Measurements from ENCODE around the gene DMRT3.

The DMRT3 gene

GRCh38 chr9:976258-976942 is at the start of gene DMRT3:
Gene DMRT3 (plus strand): TSS chr9:976655. CDS start chr9:977002, 347 bp downstream.
- DNase-seq (ENCODE audit: low spot score) (peak; percentile 60), FAIRE-seq (no peak)

DNA sequence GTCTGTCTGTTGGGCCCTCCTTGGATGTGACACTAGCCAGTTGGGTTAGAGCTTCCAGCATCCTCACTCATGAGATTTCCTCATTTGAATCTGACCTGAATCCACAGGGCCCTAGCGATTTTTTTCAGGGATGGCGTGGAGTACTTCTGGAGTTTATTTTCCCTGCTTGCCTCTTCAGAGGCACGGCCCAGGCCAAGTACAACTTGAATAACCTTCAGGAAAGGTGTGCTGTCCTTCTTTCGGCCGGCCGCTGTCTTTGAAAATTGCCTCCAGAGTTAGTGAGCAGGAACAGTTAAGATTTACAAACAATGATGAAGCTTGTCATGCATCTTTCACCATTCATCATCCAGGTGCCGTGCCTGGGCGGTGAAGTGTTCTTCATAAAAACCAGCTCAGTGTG is 49.5 kb upstream of the DMRT3 start:
- DNase-seq (ENCODE audit: low spot score) (no peak), FAIRE-seq (no peak)

DNA sequence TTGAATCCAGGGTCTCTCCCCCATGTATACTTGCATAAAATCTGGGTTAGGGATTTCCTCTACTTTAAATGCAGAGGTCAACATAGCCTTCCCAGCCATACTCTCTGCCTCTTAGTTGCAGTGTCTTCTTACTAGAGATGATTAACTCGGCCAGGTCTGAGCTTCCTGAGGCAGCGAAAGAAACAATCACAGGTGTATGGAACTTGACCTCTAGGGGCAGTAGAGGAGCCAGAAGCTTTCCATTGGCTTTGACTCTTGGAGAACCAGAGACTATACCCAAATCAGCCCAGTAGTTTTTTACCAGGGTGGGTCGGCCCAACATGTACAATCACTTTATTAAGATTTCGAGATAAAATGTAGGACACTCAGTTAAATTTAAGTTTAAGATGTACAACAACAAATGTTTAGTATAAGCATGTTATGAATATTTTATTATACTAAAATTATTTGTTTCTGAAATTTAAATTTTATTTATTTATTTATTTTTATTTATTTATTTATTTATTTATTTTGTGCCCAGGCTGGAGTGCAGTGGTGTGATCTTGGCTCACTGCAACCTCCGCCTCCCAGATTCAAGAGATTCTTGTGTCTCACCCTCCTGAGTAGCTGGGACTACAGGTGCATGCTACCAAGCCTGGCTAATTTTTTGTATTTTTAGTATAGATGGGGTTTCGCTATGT is 48.0 kb upstream of the DMRT3 start:
- FAIRE-seq (no peak), DNase-seq (ENCODE audit: low spot score) (peak; percentile 9)

- DNase-seq (ENCODE audit: low spot score) = no peak
- FAIRE-seq = no peak
These were observed 46.7 kb upstream of the DMRT3 start for GRCh38 chr9:929719-930118.

DNA sequence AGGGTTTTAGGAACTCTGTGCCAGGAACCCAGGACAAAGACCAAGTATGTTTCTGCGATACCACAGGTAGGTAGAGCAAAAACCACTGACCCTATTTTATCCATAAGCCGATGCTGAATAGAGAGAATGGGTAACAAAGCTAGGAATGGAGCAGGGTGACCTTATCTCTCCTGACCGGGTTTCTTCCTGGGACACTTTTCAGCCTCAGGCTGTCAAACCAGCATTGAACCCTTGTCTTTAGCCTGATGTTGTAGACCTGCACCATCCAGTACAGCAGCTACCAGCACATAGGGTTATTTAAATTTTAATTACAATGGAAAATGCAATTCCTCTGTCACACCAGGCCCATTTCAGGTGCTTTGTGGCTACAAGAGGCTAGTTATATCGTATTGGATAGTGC is 43.1 kb upstream of the DMRT3 start:
- no peak for FAIRE-seq
- DNase-seq (ENCODE audit: low spot score) = no peak

DNA sequence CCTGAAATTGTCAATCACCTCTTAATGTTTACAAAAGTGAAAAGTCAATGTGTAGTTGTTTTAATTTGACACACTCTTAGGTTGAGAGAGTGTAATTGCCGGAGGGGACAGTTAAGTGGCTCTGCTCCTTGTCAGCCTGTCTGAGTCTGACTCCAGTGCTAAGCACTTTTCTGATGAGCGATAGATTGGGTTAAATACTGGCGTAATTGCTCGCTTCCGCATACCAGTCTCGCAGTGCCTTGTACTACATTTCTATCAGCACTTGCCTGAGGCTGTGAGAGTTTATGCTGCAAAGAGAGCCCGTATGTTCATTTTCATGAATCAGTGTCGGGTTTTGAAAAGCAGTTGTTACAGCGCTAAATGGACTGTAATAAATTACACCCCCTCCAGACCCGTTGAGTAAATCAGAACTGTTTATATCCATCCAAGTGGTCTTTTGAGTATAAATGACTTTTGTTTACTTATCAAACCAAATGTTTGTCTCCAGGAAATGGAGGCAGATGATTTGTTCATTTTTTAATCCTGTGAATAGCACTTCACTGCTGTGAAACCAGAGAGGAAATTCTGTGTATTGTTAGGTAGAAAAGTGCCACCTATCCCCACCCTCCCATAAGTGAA is 41.0 kb upstream of the DMRT3 start:
- no peak for DNase-seq (ENCODE audit: low spot score)
- FAIRE-seq = no peak

DNA sequence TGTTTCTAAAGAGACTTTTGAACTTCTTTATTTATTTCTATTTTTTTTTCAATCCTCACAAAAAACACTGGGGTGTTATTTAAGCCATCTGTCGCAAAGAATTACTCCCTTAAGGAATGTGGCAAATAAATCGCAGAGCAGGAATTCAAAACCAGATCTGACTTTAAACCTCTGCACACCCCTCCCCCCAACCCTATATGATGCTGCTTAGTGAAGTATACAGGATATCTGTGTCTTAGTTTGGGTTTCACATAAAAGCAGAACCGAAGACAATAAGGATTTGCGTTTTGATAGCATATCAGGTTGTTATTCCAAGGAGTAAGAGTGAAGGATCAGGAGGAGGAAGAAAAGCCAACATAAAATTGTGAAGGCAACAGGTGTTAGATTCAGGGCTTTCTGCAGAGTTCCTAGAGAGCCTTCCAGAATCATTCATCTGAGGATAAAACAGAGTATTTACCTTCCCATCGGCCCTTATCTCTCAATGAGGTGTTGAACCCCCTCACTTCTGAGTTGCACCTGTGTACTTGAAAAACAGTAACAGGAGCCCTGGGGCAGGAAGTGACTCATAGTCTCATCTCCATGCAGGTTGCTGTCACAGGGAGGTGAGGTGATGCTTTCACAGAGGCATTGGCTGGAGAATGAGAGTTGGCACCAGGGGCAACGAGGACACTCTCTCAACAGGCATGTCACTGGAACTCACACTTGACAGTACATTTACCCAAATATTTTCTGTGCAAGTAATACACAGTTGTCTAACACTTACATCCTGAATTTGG is 33.5 kb upstream of the DMRT3 start:
- no peak for FAIRE-seq
- peak; percentile 7 for DNase-seq (ENCODE audit: low spot score)

DNA sequence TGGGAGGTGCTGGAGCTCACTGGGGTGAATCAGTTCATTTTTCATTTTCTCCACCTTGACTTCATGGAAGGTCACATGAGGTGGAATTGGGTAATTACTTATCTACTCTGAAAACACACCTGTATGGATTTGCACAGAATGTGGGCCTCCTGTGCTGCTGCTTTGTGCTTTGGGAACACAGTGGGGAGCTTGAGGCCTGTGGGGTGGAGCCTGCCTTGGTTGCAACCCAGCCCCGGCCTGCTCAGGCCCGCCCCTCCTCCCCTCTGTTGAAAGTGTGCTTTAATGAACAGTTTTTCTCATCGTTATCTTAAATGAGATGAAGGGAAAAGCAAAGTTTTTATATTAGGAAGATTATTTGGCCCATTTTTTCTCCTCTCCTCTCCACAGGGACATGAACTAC is 28.5 kb upstream of the DMRT3 start:
- DNase-seq (ENCODE audit: low spot score) = no peak
- no peak for FAIRE-seq

DNA sequence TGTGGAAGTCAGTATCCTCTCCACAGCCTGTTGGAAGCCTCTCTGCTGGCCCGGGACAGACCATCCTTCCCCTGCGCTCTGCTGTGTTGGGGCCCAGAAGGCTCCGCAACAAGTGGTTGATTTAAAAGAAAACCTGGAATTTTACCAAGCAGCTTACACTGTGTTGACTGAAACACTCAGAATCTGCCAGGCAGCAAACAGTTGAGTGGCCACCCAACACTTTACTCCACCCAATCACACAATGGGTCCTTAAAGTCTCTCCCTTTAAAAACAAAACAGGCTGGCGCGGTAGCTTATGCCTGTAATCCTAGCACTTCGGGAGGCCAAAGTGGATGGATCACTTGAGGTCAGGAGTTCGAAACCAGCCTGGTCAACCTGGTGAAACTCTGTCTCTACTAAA is 28.0 kb upstream of the DMRT3 start:
- no peak for FAIRE-seq
- DNase-seq (ENCODE audit: low spot score) = no peak

DNA sequence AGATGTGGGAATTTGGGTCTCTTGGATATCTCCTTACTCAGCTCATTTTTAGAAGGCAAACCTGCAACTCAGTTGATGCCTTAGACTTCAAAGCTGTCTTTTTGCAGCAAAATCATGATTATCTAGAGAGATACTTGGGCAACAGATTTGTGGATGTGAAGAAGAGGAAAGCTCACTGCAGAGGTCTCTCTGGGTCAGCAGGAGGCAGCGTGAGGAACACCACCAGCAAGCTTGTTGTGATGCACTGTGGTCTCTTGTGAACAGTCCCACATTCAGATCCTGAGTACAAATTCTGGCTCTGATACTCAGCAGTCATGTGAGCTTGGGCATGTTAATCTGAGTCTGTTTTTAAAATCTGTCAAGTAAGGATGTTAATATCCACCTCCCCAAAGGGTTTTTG is 26.3 kb upstream of the DMRT3 start:
- no peak for FAIRE-seq
- DNase-seq (ENCODE audit: low spot score) = no peak

- DNase-seq (ENCODE audit: low spot score) (no peak), FAIRE-seq (no peak)
These were observed 23.9 kb upstream of the DMRT3 start for GRCh38 chr9:952546-952945.

DNA sequence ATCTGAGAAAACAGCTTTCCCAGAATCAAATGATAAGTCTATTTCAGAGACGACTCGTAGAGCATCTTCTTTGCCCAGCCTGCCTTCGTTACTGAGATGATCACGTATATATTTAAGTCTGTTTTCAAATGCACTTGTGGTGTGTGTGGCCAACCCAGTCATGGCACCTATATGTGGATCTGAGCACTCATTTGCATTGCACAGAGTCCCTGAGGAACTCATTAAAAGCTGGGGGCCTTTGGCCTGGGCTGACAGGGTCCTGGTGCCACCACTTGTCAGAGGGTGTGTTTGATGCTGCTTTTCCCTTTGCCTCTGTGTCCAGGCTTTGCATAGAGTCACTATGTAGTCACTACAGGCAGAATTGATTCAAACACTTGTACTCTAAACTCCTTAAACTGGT is 17.4 kb upstream of the DMRT3 start:
- no peak for DNase-seq (ENCODE audit: low spot score)
- no peak for FAIRE-seq

DNA sequence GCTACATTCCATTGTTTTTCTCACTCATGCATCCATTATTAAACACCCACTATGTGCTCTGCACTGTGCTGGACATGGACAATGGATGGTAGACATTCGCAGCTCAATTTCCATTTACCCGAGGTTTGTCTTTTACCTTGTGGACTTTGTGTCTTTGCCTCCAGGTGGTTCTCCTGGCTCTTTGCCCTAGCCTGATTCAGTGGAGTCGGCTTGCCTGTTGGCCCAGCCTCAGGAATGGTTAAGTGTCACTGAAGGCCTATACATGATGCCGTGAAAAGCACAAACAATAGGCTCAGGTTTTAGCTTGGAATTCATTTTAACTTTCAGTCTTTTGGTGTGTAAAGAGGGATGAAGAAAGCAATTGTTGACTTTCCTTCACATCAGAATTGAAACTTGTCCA is 16.5 kb upstream of the DMRT3 start:
- no peak for DNase-seq (ENCODE audit: low spot score)
- no peak for FAIRE-seq

GRCh38 chr9:962023-962422 is 14.4 kb upstream of the DMRT3 start:
- FAIRE-seq (no peak), DNase-seq (ENCODE audit: low spot score) (no peak)

DNA sequence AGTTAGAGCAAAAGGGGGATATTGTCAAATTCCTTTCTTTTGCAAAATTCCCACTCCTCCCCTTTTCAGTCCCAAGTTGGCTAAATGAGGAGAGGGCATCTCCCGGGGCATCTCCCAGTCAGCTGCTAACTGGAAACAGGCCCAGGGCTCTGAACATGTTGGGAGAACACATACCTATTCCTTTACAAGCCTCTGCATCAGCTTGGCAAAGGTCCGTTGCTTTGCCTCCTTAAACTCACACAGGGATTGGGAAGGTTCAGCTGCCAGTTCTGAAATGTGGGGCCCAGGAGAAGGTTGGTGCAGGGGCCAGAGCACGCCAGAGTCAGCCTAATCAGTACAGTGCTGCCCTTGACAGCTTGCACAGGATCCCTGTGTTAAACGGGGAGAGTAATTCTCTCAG is 11.0 kb upstream of the DMRT3 start:
- no peak for FAIRE-seq

DNA sequence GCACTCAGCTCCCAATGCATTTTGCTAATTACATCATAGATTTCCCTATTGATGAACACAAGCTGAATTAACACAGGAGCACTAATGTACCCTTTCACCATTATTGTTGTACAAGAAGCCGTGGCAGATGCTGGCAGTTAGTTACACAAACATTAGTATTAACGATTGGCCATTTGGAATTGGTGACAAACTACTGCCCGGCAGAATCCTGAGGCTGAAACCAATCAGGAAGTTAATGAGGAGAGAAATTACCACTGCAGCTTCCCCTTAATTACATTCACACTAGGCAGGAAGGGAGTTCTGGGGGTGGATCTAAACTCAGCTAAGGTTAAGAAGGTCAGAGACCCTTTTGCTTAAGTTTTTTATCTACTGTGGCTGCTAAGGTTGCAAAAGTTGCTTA is 9.6 kb upstream of the DMRT3 start:
- no peak for FAIRE-seq

More for the DNA sequence above, 11.0 kb upstream of the DMRT3 start:
- DNase-seq (ENCODE audit: low spot score) = no peak

GRCh38 chr9:967436-967835 is 9.0 kb upstream of the DMRT3 start:
- no peak for DNase-seq (ENCODE audit: low spot score)
- FAIRE-seq = no peak

More for the DNA sequence above, 9.6 kb upstream of the DMRT3 start:
- no peak for DNase-seq (ENCODE audit: low spot score)

DNA sequence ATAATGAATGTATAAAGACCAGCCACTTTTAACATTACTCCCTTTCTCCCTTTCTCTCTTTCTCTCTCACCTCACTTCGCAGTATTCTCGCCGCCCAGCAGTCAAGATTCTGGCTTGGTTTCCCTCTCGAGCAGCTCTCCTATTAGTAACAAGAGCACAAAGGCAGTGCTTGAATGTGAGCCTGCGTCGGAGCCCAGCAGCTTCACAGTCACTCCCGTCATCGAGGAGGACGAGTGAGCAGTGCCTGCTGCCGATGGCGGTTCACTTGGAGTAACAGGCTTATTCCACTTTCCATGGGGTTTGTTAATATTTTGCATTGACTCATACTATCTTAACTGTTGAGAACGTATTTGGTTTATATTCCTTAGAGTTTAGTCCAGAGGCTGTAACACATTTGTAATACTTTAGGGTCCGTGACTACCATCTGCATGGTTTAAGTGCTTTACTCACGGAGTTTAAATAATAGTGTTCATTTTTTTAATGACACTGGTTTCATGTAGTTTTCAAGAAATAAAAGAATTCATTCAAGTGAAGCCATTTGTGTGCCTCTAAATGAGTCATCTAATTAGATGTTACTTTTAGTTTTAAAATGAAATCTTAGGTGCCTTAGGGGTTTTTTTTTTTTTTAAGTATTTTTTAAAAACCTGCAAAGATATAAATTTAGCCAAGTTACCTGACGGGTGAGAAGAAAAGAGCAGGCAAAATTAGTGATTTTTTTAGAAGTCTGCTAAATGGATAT is 8.4 kb upstream of the DMRT3 start:
- DNase-seq (ENCODE audit: low spot score) (peak; percentile 30), FAIRE-seq (no peak)

GRCh38 chr9:969310-970150 is 6.9 kb upstream of the DMRT3 start:
- FAIRE-seq (no peak), DNase-seq (ENCODE audit: low spot score) (no peak)

All from urothelium cell line (cell line).